Psoas muscle (tissue), 8 donors: ENCODE results near the gene LCN15. TPM values are rescaled to one million over a fixed set of nuclear protein-coding genes. Genes with fewer than 3 reads are reported as not detected.
A peak's percentile ranks its signal among the peaks of the same experiment; 100 is the strongest.

Experiments
- ATAC-seq, 4 donors: fragments of 200-7000 bp; cut with Tn5 transposase; one replicate each; pipeline ENCODE4 v1.9.1; 2020; ENCODE audit warnings: moderate library complexity in 3 of 4, mild to moderate bottlenecking in 2 of 4
- DNase-seq, 2 donors: peaks; one replicate each; pipeline ENCODE4 v3.0.0-alpha.2; 2020
- H3K27ac ChIP-seq: fragments of 200-600 bp; one replicate; pipeline ENCODE4 v1.8.0; 2022
- H3K27me3 ChIP-seq, 3 donors: fragments of 200-600 bp in 1 of 3; one replicate each; pipeline versions ENCODE4 v1.6.1 to v1.8.0; 2013 to 2022; ENCODE audit warnings: low read length in 2 of 3, mild to moderate bottlenecking in 2 of 3, moderate library complexity in 1 of 3; ENCODE audit not compliant: insufficient read depth in 3 of 3
- H3K36me3 ChIP-seq, 2 donors: fragments of 200-600 bp in 1 of 2; one replicate each; pipeline versions ENCODE4 v1.6.1 to v1.8.0; 2013 to 2022; ENCODE audit warnings: low read depth in 1 of 2, mild to moderate bottlenecking in 1 of 2, moderate library complexity in 1 of 2; ENCODE audit not compliant: insufficient read depth in 1 of 2
- H3K4me1 ChIP-seq: fragments of 200-600 bp; one replicate; pipeline ENCODE4 v1.8.0; 2022
- H3K4me3 ChIP-seq: fragments of 200-600 bp; one replicate; pipeline ENCODE4 v1.8.0; 2022; ENCODE audit warnings: mild to moderate bottlenecking
- H3K9me3 ChIP-seq: fragments of 200-600 bp; one replicate; pipeline ENCODE4 v1.8.0; 2022
- CTCF ChIP-seq: fragments of 200-600 bp; IDR thresholded peaks from one replicate; pipeline ENCODE4 v1.8.0; 2022; ENCODE audit warnings: antibody characterized with exemption
- whole genome bisulfite sequencing, 3 donors: extraction: QIAGEN DNeasy Blood & Tissue Kit; methylation state at CpG; one replicate each; pipeline versions ENCODE4 v1.1.6 to v1.1.7; 2013; 5-methylcytosine and 5-hydroxymethylcytosine counted together
- intact Hi-C, 2 donors: fragments of 100-400 bp; cut with DNase I; formaldehyde crosslinking; loops; one replicate each; pipeline versions ENCODE4 v1.11.0 to v1.14.2; 2022
- polyA plus RNA-seq, 3 donors: library from polyadenylated mRNA; stranded (reverse); fragments of 200-250 nt; gene quantifications; one replicate each; pipeline ENCODE4 v1.2.3, GENCODE V29; 2013
- total RNA-seq, 4 donors: library from RNA; stranded (reverse); fragmentation: NEBNext Ultra II Directional in 2 of 4; extraction: Animal tissue kit (Norgen Biotek cat#: 25700) in 2 of 4; gene quantifications; one replicate each; pipeline versions ENCODE4 v1.2.1 to v1.2.4, GENCODE V29; 2021 to 2023
- donor health status: healthy with polysubstance abuse.
- donor health status: DM: no; HTN: no; CAD: no; lungs with moderate emphysema.
- donor health status: Bipolar disorder and iron deficiency.
- donor health status: healthy.
- donor health status: DM: yes; HTN: yes; CAD: no.
- donor health status: DM: no; HTN: no; CAD: no.
- donor health status: DM: no; HTN: no; CAD: no.
- donor health status: DM: yes; HTN: yes; CAD: no.

The LCN15 gene
- total and polyA plus RNA-seq, 7 donors, result 0.14 to 1.4 (median 0.22) TPM; not detected in 4

DNA sequence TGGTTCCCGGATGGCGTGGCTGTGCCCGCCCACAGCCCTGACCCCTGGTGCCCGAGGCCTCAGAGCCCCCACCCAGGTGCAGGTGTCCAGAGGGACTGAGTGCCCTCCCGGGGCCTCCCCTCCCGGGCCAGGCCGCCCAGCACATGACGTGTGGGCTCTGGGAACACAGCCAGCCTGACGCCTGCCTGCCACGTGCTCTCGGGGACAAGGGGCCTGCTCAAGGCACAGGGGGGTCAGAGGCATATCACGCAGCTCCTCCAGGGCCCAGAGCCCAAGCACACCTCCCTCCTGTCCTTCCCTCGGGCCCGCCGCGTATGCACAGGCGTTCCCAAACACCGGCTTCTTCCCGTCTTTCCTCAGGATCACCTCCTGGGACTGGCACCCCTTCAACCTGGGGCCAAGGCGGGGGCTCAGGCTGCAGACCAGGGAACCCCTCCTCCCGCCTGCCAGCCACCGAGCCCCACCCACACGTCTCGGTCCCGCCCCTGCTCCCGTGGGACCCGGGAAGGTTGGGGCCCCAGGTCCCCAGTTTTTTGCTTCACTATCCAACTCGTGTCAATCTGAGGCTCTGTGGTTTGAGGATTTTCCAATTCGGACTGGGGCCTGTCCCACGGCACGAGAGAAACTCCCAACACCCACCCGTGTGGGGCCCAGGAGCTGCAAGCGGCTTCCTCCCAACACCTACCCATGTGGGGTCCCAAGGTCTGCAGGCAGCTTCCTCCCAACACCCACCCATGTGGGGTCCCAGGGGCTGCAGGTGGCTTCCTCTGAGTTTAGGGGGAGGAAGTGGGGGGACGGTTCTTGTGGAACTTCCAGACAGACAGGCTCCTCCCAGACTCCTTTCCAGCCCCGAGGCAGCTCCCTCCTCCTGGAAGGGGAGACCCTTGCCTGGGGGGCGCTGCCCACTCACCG lies 23.1 kb downstream of the LCN15 start:
- no peak overlapping the region for H3K4me3 ChIP-seq
- WGBS, 3 donors, result 18 to 22% (median 20%) methylated on average over 31 to 37 of the region's 37 CpGs
- no peaks in the 10 kb centered on the region for H3K9me3 ChIP-seq
- peaks cover 0 to 45% (median 16%) of the 10 kb centered on the region in 3 donors for H3K27me3 ChIP-seq
- intact Hi-C loops, result no loop called here
- no peaks in the 10 kb centered on the region for H3K36me3 ChIP-seq
- TF ChIP-seq CTCF, result no peak
- no peaks in the 10 kb centered on the region for H3K4me1 ChIP-seq
- no peak for DNase-seq
- no peak overlapping the region for H3K27ac ChIP-seq
- ATAC-seq, result peak in 1 of 4 donors; percentile 27

- DNase-seq (no peak), ATAC-seq (no peak)
- 80 to 86% (median 82%) methylated on average over 14 to 16 of the region's 16 CpGs for WGBS, 3 donors
- no peak overlapping the region for H3K4me3 ChIP-seq
- intact Hi-C loops, result no loop called here
- H3K27ac ChIP-seq, result no peak overlapping the region
- H3K9me3 ChIP-seq, result no peaks in the 10 kb centered on the region
- TF ChIP-seq CTCF, result no peak
- H3K27me3 ChIP-seq, result peaks cover 0 to 45% (median 16%) of the 10 kb centered on the region in 3 donors
- no peaks in the 10 kb centered on the region for H3K4me1 ChIP-seq
- no peaks in the 10 kb centered on the region for H3K36me3 ChIP-seq
These were observed 23.8 kb downstream of the LCN15 start for GRCh38 chr9:136740491-136740890.

GRCh38 chr9:136740069-136740468 lies 24.2 kb downstream of the LCN15 start:
- no peak for DNase-seq

GRCh38 chr9:136739509-136739908 lies 24.8 kb downstream of the LCN15 start:
- no peak for ATAC-seq
- DNase-seq, result no peak
- TF ChIP-seq CTCF, result no peak
- WGBS, 3 donors, result 66 to 67% (median 66%) methylated on average over 23 of the region's 23 CpGs
- Histone ChIP-seq H3K9me3 (no peaks in the 10 kb centered on the region), H3K4me1 (no peaks in the 10 kb centered on the region), H3K36me3 (no peaks in the 10 kb centered on the region), H3K4me3 (no peak overlapping the region), H3K27me3 (peaks cover 0 to 45% (median 16%) of the 10 kb centered on the region in 3 donors), H3K27ac (no peak overlapping the region)
- intact Hi-C loops, result no loop called here

More at GRCh38 chr9:136740069-136740468, 24.2 kb downstream of the LCN15 start:
- WGBS, 3 donors, result 74 to 79% (median 76%) methylated on average over 10 to 11 of the region's 11 CpGs
- Histone ChIP-seq H3K27me3 (peaks cover 0 to 45% (median 16%) of the 10 kb centered on the region in 3 donors), H3K9me3 (no peaks in the 10 kb centered on the region), H3K27ac (no peak overlapping the region), H3K4me1 (no peaks in the 10 kb centered on the region), H3K36me3 (no peaks in the 10 kb centered on the region), H3K4me3 (no peak overlapping the region)
- intact Hi-C loops, result no loop called here
- no peak for ATAC-seq
- no peak for TF ChIP-seq CTCF
